Measurements from ENCODE around the gene KLHDC9. TPM values are rescaled to one million over a fixed set of nuclear protein-coding genes. Genes with fewer than 3 reads are reported as not detected.

Gene KLHDC9
- total RNA-seq, 2 donors from 2014 or later, result 2.4 to 4.2 TPM

DNA sequence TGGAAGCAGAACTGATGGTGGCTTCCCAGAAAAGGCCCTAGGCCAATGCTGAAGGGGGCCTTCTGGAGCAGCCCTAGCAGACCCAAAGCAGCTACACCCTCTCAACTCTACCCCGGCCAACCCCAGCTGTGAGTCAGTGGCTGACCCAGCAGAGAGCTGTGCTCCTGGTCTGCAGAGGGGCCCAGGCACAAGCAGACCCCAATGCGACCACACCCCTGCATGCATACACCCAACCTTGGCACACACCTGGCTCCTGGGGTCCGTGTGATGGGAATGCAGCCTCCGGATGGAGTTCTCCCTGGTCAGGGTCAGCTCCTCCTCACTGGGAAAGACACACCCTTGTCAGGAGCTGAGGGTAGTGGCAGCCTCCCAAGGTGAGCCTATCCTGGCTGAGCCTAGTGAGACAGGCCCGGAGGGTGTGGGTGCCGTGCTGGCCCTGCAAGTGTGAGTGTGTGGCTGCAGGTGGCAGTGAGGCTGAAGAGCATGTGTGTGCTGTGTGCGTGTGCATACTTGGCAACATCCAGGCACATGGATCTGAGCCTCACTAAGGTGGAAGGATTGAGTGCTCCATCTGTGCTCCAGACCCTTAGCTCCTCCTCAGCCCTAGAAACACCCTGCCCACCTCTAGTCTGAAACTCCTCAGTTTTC lies 24.6 kb upstream of the KLHDC9 start:
- intact Hi-C loops (cut with DNase I), result no loop called here
- DNase-seq (ENCODE audit: low spot score), result no peak

DNA sequence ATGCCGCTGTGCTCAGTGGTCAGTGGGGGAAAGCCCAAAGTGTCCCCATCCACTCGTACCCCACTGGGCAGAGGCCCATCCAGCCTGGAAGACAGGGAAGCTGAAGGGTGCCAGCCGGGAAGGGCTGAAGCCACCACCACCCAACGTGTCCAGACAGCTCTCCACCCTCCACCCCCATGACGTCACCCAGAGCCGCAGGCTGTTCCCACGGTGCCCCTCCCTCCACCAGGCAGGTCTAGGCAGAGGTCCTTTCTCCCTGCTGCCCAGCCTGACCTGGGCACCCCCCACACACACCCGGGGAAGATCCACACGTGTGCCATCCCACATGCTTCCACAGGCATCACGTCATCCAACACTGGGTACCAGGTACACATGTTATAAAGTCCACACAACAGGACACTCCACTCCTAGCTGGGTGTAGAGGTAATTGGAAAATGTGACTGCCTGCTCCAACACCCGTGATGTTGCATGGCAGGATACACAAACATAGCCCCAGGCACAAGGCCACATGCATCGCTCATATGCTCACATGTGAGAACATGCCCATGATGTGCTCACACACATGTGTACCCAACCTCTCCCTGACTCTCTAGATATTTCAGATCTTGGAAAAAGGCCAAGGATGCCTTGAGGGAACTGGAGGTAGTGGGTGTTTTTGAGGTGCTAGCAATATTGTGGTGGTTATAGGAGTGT lies 23.3 kb upstream of the KLHDC9 start:
- DNase-seq (ENCODE audit: low spot score), result no peak
- intact Hi-C loops (cut with DNase I), result no loop called here

DNA sequence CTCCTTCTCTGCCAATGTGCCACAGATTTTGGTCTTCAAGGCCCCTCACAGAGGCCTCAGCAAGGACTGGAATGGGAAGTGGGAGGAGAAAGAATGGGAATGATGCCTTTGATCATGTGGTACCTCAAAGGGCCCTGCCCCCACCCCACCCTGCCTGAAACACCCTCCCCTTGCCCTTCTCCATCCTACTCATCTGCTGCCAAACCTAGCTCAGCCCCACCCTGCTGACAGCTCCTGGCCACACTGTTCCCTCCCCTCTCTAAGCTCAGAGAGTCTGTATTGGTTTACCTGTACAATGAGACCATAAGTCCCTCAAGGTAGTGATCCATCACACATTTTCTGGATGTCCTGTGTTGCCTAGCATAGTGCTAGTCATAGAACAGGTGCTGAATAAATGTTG lies 21.8 kb upstream of the KLHDC9 start:
- no peak for DNase-seq (ENCODE audit: low spot score)
- intact Hi-C loops (cut with DNase I), result no loop called here

DNA sequence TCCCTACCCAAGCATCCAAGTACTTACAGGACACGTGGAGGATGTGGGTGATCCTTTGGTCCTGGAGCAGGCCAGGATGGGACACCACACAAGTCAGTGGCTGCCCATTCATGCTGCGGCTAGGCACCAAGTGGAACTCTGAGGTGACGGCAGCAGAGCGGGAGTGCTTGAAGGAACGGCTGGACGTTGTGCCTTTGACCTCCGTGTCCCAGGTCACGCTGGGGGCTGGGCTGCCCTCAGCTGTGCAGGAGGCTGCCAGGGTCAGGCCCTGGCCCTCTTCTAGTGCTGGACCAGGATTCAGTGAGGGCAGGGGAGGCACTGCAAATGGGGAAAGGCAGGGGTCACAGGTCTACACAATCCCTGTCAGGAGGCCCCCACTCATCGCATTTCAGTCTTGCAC lies 20.7 kb upstream of the KLHDC9 start:
- DNase-seq (ENCODE audit: low spot score), result no peak
- intact Hi-C loops (cut with DNase I), result no loop called here

DNA sequence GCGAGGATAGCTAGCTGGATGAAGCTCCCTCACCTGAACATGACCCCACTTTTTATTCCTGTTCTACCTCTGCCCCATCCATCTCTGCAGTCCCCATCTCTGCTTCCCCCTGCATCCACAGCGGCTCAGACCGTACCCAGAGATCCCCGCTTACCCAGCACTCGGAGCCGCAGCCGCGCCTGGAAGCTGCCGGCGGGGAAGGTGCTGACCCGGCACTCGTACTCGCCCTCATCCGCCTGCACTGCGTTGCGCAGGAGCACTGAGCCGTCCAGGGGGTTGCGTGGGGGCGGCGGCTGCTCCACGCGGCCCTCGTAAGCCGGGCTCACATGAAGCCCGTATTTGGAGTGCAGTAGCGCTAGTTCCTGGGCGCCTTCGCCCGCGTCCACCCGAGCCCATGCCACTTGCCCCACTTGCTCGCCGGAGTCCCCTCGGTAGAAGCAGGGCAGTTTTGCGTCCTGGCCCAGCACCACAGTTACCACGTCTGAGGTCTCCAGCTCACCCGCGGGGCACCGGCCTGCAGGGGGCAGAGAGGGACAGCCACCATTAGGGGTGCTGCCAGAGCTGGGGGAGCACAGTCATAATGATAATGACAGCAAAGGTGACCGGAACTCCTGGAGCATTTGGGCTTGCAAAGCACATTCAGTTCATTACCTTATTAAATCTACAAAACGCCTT lies 18.6 kb upstream of the KLHDC9 start:
- DNase-seq (ENCODE audit: low spot score), result no peak
- intact Hi-C loops (cut with DNase I), result no loop called here

DNA sequence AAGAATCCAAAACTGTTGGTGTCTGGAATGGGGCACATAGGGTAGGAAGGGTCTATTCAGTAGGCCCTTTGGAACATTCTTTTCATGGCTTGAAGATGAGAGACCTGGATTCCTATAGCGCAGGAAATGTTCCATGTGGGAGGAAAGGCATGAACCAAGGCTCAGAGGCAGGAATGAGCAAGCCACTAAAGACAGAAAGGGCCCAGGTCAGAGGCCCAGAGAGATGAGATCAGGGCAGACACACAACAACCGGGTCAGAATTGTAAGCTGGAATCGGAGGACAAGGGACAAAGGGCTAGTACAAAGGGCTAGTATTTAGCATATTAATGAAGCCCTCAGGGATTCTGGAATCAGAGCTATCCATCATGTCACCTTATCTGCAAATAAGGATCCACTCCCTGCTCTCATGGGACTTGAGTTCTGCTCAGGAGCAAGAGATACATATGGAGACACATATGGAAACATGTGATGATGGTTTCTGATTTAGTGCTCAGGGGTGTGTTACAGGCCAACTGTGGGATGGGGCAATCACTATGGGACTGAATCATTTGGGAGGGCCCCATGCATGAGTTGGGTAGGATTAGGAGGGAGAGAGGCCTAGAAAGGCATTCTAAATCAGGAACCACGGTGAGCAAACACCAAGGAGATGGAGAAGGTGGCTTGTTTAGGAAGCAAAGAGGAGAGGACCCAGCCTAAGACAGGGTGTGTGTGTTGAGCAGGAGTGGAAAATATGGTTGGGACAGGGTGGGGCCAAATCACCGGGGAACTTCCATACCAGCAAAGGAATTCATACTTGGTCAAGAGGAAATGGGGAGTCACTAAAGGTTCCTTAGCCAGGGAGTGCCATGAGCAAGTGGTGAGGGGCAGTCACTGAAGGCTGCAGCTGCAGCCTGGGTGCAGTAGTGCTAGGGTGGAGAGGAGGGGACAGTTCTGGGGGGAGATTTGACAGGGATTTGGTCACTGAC lies 17.4 kb upstream of the KLHDC9 start:
- no peak for DNase-seq (ENCODE audit: low spot score)
- intact Hi-C loops (cut with DNase I), result no loop called here

DNA sequence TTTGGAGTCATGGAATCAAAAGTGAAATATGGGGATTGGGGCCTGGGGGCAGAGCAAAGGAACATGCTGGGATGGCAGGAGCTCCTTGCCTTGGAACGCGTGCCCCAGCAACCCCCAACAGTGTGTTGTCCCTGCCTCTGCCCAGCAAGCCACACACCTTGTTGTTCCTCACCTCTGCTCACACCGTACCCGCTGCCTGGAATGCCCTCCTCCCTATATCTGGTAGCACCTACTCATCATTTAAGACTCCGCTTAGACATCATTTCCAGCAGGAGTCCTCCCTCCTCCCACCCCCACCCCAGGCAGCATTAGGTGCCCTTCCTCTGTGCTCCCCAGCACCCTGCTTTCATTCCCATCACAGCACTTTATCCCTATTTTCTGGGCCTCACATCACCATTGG lies 16.6 kb upstream of the KLHDC9 start:
- DNase-seq (ENCODE audit: low spot score), result no peak
- intact Hi-C loops (cut with DNase I), result no loop called here

DNA sequence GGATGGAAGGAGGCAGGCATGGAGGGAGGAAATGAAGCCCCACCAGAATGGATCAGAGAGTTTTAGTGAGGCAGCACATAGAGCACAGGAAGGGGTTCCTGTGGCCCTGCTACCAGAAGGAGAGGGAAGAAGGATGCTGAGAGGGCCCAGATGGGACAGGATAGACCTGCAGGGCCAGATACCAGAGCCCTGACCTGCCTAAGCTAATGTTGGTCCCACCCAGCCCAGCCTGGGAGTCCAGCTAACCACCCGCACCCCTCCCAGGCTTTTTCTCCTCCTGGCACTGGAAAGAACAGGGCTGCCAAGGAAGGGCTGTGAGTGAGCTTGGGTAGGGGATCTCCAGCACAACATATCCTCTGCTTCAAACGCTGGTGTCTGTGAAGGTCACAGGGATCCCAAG lies 15.7 kb upstream of the KLHDC9 start:
- intact Hi-C loops (cut with DNase I), result no loop called here
- no peak for DNase-seq (ENCODE audit: low spot score)

DNA sequence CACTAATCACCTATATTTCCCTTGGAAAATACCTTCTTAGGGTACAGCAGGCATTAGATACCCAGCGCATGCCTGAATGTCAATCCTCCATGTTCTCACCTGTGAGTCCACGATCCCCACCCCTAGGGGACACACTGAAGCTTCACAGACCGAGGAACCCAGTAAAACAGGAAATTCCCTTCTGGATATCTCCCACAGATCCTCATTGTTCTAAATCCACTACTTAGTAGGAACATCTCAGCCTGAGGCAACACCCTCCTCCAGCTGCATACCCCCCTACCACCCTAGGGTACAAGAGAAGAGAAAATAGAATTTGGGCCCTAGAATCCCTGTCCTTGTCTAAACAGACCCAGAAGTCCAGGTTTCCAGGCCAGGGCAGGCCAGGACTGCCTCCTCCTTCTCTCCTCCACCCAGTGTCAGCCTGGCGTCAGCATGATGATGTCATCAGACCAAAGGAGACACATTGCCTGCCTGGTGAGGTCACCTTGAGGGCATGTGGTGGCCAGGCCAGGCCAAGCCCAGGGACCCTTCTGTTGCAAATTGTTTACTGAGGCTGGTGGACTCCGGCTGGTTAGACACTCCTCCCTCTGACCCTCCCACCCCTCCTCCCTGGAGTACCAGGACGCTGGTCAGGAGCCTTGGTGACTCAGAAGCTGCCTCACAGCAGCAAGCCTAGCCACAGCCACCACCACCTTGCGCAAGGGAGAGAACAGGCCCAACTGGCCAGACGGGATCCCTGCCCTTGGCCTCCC lies 15.0 kb upstream of the KLHDC9 start:
- peak; percentile 95 for DNase-seq (ENCODE audit: low spot score)
- intact Hi-C loops (cut with DNase I), result no loop called here

DNA sequence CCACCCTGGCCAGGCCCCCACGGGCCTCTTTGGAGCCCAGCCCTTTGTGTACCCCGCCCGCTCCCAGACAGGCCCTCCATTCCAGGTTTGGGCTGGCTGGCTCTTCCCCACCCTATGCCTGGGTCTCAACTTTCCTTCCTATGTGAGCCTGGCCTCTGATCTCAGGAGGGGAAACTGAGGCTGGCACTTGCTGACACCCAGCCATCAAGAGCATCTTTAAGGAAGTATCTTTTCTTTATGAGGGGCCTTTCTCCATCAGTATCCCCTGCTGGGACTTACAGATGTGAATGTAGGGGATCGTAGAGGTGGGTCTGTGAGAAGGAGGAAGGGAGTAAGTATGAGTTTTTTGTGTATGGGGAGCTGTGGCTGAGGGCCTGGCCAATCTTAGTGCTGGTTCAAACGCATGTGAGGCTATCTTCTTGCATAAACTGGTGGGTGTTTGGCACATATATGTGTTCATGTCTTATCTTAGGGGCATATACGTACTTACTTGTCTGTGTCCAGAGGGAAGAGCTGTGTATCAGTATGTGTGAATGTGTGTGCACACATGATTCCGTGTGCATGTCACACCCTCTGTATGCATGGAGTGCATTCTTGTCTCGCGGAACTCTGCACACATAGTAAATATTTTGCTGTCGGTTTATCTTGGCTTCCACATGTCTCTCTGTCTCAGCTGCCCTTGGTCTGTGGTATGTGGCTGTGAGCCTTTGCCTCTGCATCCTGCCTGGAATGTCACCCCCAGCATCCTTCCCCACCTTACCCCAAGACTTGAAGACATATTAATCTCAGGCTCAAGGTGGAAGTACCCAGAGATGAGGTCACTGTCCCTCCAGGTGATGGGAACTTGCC lies 14.2 kb upstream of the KLHDC9 start:
- intact Hi-C loops (cut with DNase I), result no loop called here
- no peak for DNase-seq (ENCODE audit: low spot score)

DNA sequence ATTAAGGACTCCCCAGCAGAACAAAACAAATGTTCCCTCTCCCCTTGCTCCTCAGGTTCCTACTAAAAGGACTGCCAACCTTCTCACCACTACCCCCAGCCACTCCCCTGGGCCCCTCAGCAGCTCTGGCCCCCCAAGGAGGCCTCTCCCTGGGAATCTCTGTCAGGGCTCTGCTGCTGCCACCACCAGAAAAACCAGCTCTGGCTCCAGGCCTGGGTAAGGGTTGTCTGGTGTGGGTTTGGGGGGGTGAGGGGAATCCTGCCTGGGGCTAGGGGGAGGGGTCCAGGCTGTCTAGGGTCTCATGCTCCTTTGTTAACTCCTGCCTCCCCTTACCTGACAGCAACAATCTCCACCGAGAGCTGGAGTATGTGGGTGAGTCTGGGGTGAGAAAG lies 13.6 kb upstream of the KLHDC9 start:
- intact Hi-C loops (cut with DNase I), result no loop called here
- no peak for DNase-seq (ENCODE audit: low spot score)

DNA sequence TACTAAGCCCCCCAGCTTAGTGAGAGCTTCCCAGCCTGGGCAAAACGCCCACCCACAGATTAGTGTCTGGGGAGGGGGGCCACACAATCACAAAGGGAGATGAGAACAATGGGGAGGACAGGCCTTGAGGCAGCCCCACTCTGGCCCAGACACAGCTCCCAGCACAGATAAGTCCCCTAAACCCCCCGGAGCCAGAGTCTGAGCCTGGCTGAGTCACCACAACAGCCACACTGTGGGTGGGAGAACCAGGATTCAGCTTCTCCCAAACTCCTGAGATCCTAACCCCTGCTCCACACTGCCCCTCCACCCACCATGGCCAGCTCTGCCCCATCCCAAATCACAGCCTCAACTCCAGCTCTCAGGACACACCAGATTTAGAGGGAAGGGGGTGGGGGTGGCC lies 13.0 kb upstream of the KLHDC9 start:
- DNase-seq (ENCODE audit: low spot score), result no peak
- intact Hi-C loops (cut with DNase I), result no loop called here

DNA sequence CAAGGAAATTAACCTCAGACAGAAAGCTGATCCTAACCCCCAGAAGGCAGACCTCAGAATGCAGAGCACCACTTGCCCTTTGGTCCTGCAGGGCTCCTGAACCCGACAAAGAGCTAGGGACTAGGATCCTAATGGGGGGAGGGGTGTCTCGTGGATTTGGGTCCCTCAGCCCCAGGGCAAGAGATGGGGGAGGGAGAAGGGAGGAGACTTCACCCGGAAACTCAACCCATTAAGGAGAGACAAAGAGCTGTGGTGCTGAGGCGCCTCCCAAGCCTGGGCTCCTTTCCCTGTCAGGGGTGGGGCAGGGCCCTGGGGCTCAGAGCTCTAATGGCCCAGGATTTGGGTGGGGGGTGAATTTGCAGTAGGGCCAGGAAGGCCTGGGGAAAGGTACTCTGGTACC lies 11.7 kb upstream of the KLHDC9 start:
- no peak for DNase-seq (ENCODE audit: low spot score)
- intact Hi-C loops (cut with DNase I), result no loop called here

DNA sequence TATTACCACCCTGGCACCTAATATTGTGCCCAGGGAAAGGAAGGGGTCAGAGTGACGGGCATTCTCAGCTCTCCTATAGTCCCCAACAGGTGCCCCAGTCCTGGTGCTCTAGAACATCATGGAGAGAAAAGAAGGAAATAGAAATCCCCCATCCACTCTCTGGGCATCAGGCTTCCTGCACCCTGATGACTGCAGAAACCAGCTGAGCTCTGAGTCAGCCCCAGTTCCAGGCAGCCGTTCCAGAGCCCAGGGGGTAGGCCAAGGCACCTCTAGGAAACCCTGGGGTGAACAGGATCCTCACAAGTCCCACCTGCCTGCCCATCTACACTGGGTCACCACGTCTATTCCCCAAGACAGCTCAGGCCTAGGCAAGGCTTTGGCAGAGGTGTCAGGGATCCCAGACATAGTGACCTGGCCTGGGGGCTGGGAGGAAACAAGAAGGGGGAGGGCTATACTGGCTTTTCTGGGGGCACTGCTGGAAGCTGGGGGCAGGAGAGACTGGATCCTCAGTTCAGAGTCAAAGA lies 9.5 kb upstream of the KLHDC9 start:
- intact Hi-C loops (cut with DNase I), result no loop called here
- no peak for DNase-seq (ENCODE audit: low spot score)

DNA sequence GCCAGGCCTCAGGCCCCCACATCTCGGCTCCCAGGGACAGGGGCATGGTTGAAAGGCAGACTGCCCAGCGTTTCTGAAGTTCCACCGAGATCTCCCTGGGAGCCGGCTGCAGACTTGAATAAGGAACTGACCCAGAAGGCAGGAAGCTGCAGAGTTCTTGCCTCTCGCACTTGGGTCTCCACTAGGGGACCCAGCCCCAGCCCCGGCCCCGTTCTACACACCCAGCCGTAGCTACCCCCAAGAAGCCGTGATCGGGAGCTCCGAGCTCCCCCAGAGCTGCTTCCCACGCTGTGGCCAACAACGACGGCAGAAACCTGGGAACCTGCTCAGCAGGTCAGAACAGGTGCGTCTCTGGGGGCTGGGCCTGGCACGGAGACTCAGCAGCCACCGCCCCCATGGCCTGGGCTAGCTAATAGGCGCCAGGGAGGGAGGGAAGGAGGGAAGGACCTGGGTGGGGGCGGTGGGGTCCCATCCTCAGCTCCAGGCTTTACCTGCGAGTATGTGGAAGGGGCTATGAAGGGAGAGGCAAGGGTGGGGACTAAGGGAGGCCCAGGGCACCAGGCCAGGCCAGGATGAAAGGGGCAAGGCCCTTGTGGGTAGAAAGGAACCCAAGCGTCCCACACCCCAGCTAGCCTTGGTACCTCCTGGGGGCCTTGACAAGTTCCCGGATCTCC lies 8.8 kb upstream of the KLHDC9 start, which contains the start of gene NECTIN4:
TSS of gene NECTIN4 (minus strand) at position 308 of the 674 bp plus-strand sequence. CDS start at position 46, 262 bp downstream.
- DNase-seq (ENCODE audit: low spot score), result no peak
- intact Hi-C loops (cut with DNase I), result no loop called here

DNA sequence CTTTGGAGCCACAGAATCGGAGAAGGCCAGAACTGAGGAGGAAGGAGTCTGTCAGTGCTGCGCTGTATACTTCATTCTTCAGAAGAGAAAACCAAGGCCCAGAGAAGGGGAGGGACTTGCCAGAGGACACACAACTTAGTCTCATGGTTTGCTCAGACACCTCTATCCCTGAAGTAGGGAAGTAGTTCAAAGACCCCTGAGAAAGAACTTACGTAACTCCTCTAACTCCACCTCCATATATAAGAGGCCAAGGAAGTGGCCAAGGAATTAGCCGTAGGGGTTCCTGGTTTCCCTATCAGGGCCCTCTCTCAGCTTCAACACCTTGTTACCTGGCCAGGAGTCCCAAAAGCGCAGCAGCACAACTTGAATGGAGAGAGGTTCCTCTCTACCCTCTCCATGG lies 8.2 kb upstream of the KLHDC9 start:
- intact Hi-C loops (cut with DNase I), result no loop called here
- DNase-seq (ENCODE audit: low spot score), result no peak

DNA sequence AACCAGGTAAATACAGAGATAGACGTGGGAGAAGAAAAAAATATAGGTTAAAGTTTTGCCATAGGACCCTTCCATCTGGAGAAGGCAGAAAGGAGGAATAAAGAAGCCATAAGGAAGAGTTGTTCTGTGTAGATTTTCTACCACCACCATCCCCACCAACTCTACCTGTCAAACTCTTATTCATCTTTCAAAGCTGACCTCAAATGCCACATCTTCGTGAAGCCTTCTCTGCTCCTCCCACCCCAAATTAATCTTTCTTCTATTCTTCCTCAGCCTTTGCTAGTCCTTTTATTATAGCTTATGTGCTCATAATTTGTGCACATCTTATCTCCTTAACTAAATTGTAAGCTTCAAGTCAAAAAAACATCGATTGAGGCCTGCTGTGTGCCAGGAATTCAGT lies 7.5 kb upstream of the KLHDC9 start:
- DNase-seq (ENCODE audit: low spot score), result no peak
- intact Hi-C loops (cut with DNase I), result no loop called here

Data from posterior vena cava (tissue), 2 donors.